Stimulated activated CD8-positive, alpha-beta memory T cell treated with anti-CD3 and anti-CD28 coated beads, Interleukin-4, amount 100 ng/mL, for 24 hours (primary cell): ENCODE results near the gene C14orf119.

Experiments
- DNase-seq: peaks from one replicate; pipeline ENCODE4 v3.0.0-alpha.2; 2020; ENCODE audit warnings: low read depth

Gene C14orf119

GRCh38 chr14:23149745-23150144 is 54.4 kb downstream of the C14orf119 start:
- DNase-seq: no peak
